Measurements from ENCODE around the gene TGFBI. TPM values are rescaled to one million over a fixed set of nuclear protein-coding genes. Genes with fewer than 3 reads are reported as not detected.

TGFBI gene
- total RNA-seq, 1 donor from 2014 or later: 4.6 TPM

DNA sequence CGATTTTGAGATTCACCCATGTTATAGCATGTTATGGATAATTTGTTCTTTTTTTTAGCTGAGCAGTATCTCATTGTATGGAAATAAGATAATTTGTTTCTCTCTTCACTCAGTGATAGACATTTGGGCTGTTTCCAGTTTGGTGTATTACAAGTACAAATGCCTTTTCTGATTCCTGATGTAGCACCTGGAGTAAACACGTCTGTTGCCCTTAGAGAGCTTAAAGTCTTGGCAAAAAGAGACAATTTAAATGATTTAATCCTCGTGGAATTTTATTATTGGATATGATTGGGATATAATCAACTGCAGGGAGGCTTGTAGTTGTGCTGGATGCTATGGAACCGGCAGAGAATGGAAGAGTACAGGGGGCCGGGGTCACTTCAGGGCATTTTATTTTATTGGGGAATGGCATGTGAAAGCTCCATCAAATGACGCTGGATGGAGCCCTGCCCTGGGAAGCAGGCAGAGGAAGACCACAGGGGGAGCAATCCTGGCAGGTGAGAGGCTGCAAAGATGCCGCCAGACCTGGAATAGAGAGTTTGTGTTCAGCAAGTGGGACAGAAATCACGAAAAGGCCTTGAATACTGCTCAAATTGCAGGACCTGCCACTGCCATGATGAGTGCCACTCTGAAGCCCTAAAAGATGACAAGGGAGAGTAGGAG, 31.0 kb upstream of the TGFBI start:
- Mint-ChIP-seq H3K9me3 (peaks cover 3% of the 10 kb centered on the region), H3K4me1 (peaks cover 16% of the 10 kb centered on the region), H3K4me3 (no peak overlapping the region), H3K27me3 (ENCODE audit: low read depth) (peaks cover 5% of the 10 kb centered on the region), H3K36me3 (ENCODE audit: low read depth) (no peaks in the 10 kb centered on the region), H3K27ac (ENCODE audit: unreplicated experiment) (no peak overlapping the region)
- TF ChIP-seq, protein P1, sequence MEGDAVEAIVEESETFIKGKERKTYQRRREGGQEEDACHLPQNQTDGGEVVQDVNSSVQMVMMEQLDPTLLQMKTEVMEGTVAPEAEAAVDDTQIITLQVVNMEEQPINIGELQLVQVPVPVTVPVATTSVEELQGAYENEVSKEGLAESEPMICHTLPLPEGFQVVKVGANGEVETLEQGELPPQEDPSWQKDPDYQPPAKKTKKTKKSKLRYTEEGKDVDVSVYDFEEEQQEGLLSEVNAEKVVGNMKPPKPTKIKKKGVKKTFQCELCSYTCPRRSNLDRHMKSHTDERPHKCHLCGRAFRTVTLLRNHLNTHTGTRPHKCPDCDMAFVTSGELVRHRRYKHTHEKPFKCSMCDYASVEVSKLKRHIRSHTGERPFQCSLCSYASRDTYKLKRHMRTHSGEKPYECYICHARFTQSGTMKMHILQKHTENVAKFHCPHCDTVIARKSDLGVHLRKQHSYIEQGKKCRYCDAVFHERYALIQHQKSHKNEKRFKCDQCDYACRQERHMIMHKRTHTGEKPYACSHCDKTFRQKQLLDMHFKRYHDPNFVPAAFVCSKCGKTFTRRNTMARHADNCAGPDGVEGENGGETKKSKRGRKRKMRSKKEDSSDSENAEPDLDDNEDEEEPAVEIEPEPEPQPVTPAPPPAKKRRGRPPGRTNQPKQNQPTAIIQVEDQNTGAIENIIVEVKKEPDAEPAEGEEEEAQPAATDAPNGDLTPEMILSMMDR (conservative IDR thresholded peaks at IDR 0.05): no peak
- no peak for DNase-seq (ENCODE audit: low read depth, low spot score)

GRCh38 chr5:135998889-135999288, 29.9 kb upstream of the TGFBI start:
- Mint-ChIP-seq H3K27ac (ENCODE audit: unreplicated experiment) (no peak overlapping the region), H3K4me1 (peaks cover 10% of the 10 kb centered on the region), H3K36me3 (ENCODE audit: low read depth) (no peaks in the 10 kb centered on the region), H3K27me3 (ENCODE audit: low read depth) (peaks cover 5% of the 10 kb centered on the region), H3K4me3 (no peak overlapping the region), H3K9me3 (peaks cover 3% of the 10 kb centered on the region)
- DNase-seq (ENCODE audit: low read depth, low spot score): no peak
- TF ChIP-seq, protein P1 (conservative IDR thresholded peaks at IDR 0.05): no peak

DNA sequence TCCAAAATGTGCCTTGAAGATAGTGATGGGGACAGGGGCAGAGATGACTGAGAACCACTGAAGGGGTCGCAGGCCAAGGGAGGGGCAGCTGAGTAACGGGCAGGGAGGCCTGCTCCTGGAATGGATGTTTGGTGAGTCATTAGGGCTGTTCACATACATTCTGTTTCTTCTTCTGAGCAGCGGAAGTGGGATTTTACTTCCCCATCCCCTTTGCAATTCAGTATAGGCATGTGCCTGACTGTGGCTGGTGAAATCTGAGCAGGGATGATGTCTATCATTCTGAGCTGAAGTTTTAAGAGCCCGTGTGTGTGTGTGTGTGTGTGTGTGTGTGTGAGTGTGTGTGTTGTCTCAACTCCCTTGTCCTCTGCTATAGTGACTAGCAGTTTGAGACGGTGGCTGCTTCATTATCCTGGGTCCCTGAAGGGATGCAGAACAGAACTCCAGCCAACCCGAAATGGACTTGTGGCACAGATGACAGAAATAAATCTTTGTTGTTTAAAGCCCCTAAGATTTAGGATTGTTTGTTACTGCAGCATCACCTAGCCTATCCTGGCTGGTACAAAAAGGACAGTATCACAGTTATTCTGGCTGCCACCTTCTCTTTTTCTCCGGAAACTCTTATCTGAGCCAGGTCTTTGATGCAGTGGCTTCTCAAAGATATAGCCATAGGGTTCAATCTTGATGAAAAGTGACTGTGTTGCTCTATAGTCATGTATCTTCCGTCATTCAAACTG, 29.2 kb upstream of the TGFBI start:
- no peak for DNase-seq (ENCODE audit: low read depth, low spot score)
- peaks cover 5% of the 10 kb centered on the region for H3K27me3 Mint-ChIP-seq (ENCODE audit: low read depth)
- H3K4me1 Mint-ChIP-seq: peaks cover 7% of the 10 kb centered on the region
- TF ChIP-seq, protein P1 (conservative IDR thresholded peaks at IDR 0.05): no peak
- H3K9me3 Mint-ChIP-seq: peaks cover 3% of the 10 kb centered on the region
- no peaks in the 10 kb centered on the region for H3K36me3 Mint-ChIP-seq (ENCODE audit: low read depth)
- no peak overlapping the region for H3K4me3 Mint-ChIP-seq
- peak overlapping the region; percentile 65 for H3K27ac Mint-ChIP-seq (ENCODE audit: unreplicated experiment)

- no peak overlapping the region for H3K27ac Mint-ChIP-seq (ENCODE audit: unreplicated experiment)
- TF ChIP-seq, protein P1 (conservative IDR thresholded peaks at IDR 0.05): no peak
- no peaks in the 10 kb centered on the region for H3K36me3 Mint-ChIP-seq (ENCODE audit: low read depth)
- H3K27me3 Mint-ChIP-seq (ENCODE audit: low read depth): peaks cover 2% of the 10 kb centered on the region
- H3K9me3 Mint-ChIP-seq: no peaks in the 10 kb centered on the region
- no peak for DNase-seq (ENCODE audit: low read depth, low spot score)
- no peak overlapping the region for H3K4me3 Mint-ChIP-seq
- H3K4me1 Mint-ChIP-seq: peaks cover 7% of the 10 kb centered on the region
Observed at GRCh38 chr5:136000147-136000546, 28.6 kb upstream of the TGFBI start.

DNA sequence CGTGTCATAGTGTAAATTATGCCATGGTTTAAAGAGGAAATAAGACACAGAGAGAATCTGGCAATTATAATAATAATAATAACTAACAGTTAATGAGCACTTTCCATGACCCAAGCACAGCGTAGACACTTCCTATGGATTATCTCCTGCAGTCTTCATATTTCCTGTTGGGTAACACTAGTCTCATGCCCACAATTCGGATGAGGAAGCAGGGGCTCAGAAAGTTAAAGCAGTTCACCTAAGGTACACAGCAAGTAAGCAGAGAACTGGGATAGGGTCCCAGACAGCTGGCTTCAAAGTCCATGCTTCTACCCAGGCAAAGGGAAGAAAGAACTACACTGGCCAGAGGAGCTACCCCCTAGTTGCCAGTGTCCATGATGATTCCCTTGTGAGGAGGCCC, 27.9 kb upstream of the TGFBI start:
- DNase-seq (ENCODE audit: low read depth, low spot score): no peak
- Mint-ChIP-seq H3K4me1 (peaks cover 7% of the 10 kb centered on the region), H3K4me3 (no peak overlapping the region), H3K36me3 (ENCODE audit: low read depth) (no peaks in the 10 kb centered on the region), H3K27me3 (ENCODE audit: low read depth) (peaks cover 2% of the 10 kb centered on the region), H3K9me3 (no peaks in the 10 kb centered on the region), H3K27ac (ENCODE audit: unreplicated experiment) (no peak overlapping the region)
- TF ChIP-seq, protein P1 (conservative IDR thresholded peaks at IDR 0.05): no peak
